Activated CD8-positive, alpha-beta memory T cell treated with anti-CD3 and anti-CD28 coated beads, Interleukin-2, amount 10 ng/mL, durations not matched to agents 7 days and 5 days (primary cell): ENCODE results near the gene HTR3D. TPM values are rescaled to one million over a fixed set of nuclear protein-coding genes. Genes with fewer than 3 reads are reported as not detected.

Source experiments
- ATAC-seq: fragments of 150-1000 bp; cut with Tn5 transposase; one replicate; pipeline ENCODE4 v1.10.0; 2021; ENCODE audit warnings: moderate library complexity
- CTCF ChIA-PET: fragments of 350-600 bp; sonication (Branson Sonifier 250); formaldehyde crosslinking; loops from one replicate; lab custom pipeline; 2021; ENCODE audit warnings: antibody characterized with exemption; lab: Charles Lee
- DNase-seq: peaks from one replicate; pipeline ENCODE4 v3.0.0-alpha.2; 2020
- H3K27ac Mint-ChIP-seq: one replicate; pipeline ENCODE4 v1.8.0; 2021; ENCODE audit warnings: mild to moderate bottlenecking, mixed read lengths
- H3K27me3 Mint-ChIP-seq: one replicate; pipeline ENCODE4 v1.8.0; 2021; ENCODE audit warnings: mixed read lengths
- H3K36me3 Mint-ChIP-seq: one replicate; pipeline ENCODE4 v1.8.0; 2021; ENCODE audit warnings: mild to moderate bottlenecking, mixed read lengths
- H3K4me1 Mint-ChIP-seq: one replicate; pipeline ENCODE4 v1.8.0; 2021; ENCODE audit warnings: mixed read lengths
- H3K4me3 Mint-ChIP-seq: one replicate; pipeline ENCODE4 v1.8.0; 2021; ENCODE audit warnings: mild to moderate bottlenecking, moderate library complexity, mixed read lengths
- H3K9me3 Mint-ChIP-seq: one replicate; pipeline ENCODE4 v1.8.0; 2022; ENCODE audit warnings: low read depth, mixed read lengths
- total RNA-seq, 2 experiments: library from RNA; stranded (reverse); gene quantifications; one replicate each; pipeline ENCODE4 v1.2.3, GENCODE V29; 2021

Gene HTR3D
- total RNA-seq: not detected

- no peak within 1 kb of the TSS for H3K4me3 Mint-ChIP-seq
- peaks cover 18% of the 10 kb centered on the region for H3K27me3 Mint-ChIP-seq
- ATAC-seq (no peak), DNase-seq (no peak)
- H3K36me3 Mint-ChIP-seq: no peaks in the 10 kb centered on the region
- no peak within 1 kb of the TSS for H3K27ac Mint-ChIP-seq
- no peaks in the 10 kb centered on the region for H3K4me1 Mint-ChIP-seq
- CTCF ChIA-PET: interaction anchor here (1.2 kb wide), 1 partner anchor 53 kb away, joined by 3 read pairs; no protein-coding TSS in a partner anchor
- H3K9me3 Mint-ChIP-seq: no peaks in the 10 kb centered on the region
Measured at GRCh38 chr3:184031187-184031792, at the start of gene HTR3D. Gene HTR3D, plus strand, starts transcription at chr3:184031742. Its CDS starts 0 bp downstream, at chr3:184031742.

- CTCF ChIA-PET: interaction anchor here (1.1 to 1.5 kb wide), 3 partner anchors 8 to 174 kb away, joined by 3 to 4 read pairs (median 3); partner anchors contain the start of gene DVL3
- H3K4me1 Mint-ChIP-seq: peaks cover 2% of the 10 kb centered on the region
- H3K27me3 Mint-ChIP-seq: no peaks in the 10 kb centered on the region
- H3K36me3 Mint-ChIP-seq: peaks cover 1% of the 10 kb centered on the region
- no peak overlapping the region for H3K4me3 Mint-ChIP-seq
- DNase-seq (no peak), ATAC-seq (no peak)
- no peaks in the 10 kb centered on the region for H3K9me3 Mint-ChIP-seq
- no peak overlapping the region for H3K27ac Mint-ChIP-seq
Measured at GRCh38 chr3:183981990-183982644, 49.4 kb upstream of the HTR3D start.

- no peak overlapping the region for H3K27ac Mint-ChIP-seq
- H3K4me3 Mint-ChIP-seq: no peak overlapping the region
- CTCF ChIA-PET: no interaction called here
- peaks cover 2% of the 10 kb centered on the region for H3K36me3 Mint-ChIP-seq
- DNase-seq: no peak
- no peaks in the 10 kb centered on the region for H3K27me3 Mint-ChIP-seq
- H3K4me1 Mint-ChIP-seq: peaks cover 2% of the 10 kb centered on the region
- ATAC-seq: no peak
- H3K9me3 Mint-ChIP-seq: no peaks in the 10 kb centered on the region
Measured at GRCh38 chr3:183984127-183984740, 47.3 kb upstream of the HTR3D start.

GRCh38 chr3:183984749-183985729 is 46.5 kb upstream of the HTR3D start:
- Mint-ChIP-seq H3K36me3 (peaks cover 3% of the 10 kb centered on the region), H3K9me3 (no peaks in the 10 kb centered on the region)

GRCh38 chr3:183987000-183987600 is 44.4 kb upstream of the HTR3D start:
- ATAC-seq (no peak), DNase-seq (no peak)
- Mint-ChIP-seq H3K36me3 (peaks cover 3% of the 10 kb centered on the region), H3K4me1 (peaks cover 2% of the 10 kb centered on the region), H3K9me3 (no peaks in the 10 kb centered on the region), H3K27ac (no peak overlapping the region), H3K4me3 (no peak overlapping the region), H3K27me3 (no peaks in the 10 kb centered on the region)
- CTCF ChIA-PET: no interaction called here

More at GRCh38 chr3:183984749-183985729, 46.5 kb upstream of the HTR3D start:
- Mint-ChIP-seq H3K4me1 (peaks cover 2% of the 10 kb centered on the region), H3K27ac (no peak overlapping the region), H3K27me3 (no peaks in the 10 kb centered on the region), H3K4me3 (no peak overlapping the region)
- ATAC-seq (no peak), DNase-seq (no peak)
- CTCF ChIA-PET: interaction anchor here (1.6 kb wide), 1 partner anchor 242 kb away, joined by 3 read pairs; no protein-coding TSS in a partner anchor

- peaks cover 2% of the 10 kb centered on the region for H3K4me1 Mint-ChIP-seq
- no peak overlapping the region for H3K4me3 Mint-ChIP-seq
- H3K27ac Mint-ChIP-seq: no peak overlapping the region
- CTCF ChIA-PET: interaction anchor here (1.0 to 1.5 kb wide), 3 partner anchors 14 to 30 kb away, joined by 3 read pairs; partner anchors contain the start of gene ABCC5
- H3K27me3 Mint-ChIP-seq: no peaks in the 10 kb centered on the region
- ATAC-seq (no peak), DNase-seq (no peak)
- no peaks in the 10 kb centered on the region for H3K9me3 Mint-ChIP-seq
- peaks cover 3% of the 10 kb centered on the region for H3K36me3 Mint-ChIP-seq
Measured at GRCh38 chr3:183988216-183988790, 43.2 kb upstream of the HTR3D start.

- ATAC-seq: no peak
- H3K27ac Mint-ChIP-seq: no peak overlapping the region
- H3K27me3 Mint-ChIP-seq: no peaks in the 10 kb centered on the region
- CTCF ChIA-PET: interaction anchor here (0.6 to 1.6 kb wide), 2 partner anchors 19 to 26 kb away, joined by 3 to 4 read pairs; partner anchors contain the start of gene ABCC5
- no peak for DNase-seq
- H3K9me3 Mint-ChIP-seq: no peaks in the 10 kb centered on the region
- H3K4me1 Mint-ChIP-seq: peaks cover 2% of the 10 kb centered on the region
- peaks cover 3% of the 10 kb centered on the region for H3K36me3 Mint-ChIP-seq
- H3K4me3 Mint-ChIP-seq: no peak overlapping the region
Measured at GRCh38 chr3:183991403-183991802, 40.1 kb upstream of the HTR3D start.

GRCh38 chr3:184001761-184002160 is 29.8 kb upstream of the HTR3D start:
- no peak for ATAC-seq
- CTCF ChIA-PET: interaction anchor here (0.7 kb wide), 1 partner anchor 13 kb away, joined by 3 read pairs; no protein-coding TSS in a partner anchor
- DNase-seq: no peak
- no peaks in the 10 kb centered on the region for H3K27me3 Mint-ChIP-seq
- no peaks in the 10 kb centered on the region for H3K9me3 Mint-ChIP-seq
- no peak overlapping the region for H3K4me3 Mint-ChIP-seq
- H3K4me1 Mint-ChIP-seq: peaks cover 8% of the 10 kb centered on the region
- no peaks in the 10 kb centered on the region for H3K36me3 Mint-ChIP-seq
- H3K27ac Mint-ChIP-seq: no peak overlapping the region

- no peak overlapping the region for H3K4me3 Mint-ChIP-seq
Measured at GRCh38 chr3:184002469-184002868, 29.1 kb upstream of the HTR3D start.

GRCh38 chr3:184003187-184003967 is 28.2 kb upstream of the HTR3D start:
- H3K27ac Mint-ChIP-seq: no peak overlapping the region
- H3K36me3 Mint-ChIP-seq: no peaks in the 10 kb centered on the region
- CTCF ChIA-PET: no interaction called here
- no peaks in the 10 kb centered on the region for H3K27me3 Mint-ChIP-seq
- no peak for DNase-seq
- peaks cover 8% of the 10 kb centered on the region for H3K4me1 Mint-ChIP-seq
- H3K9me3 Mint-ChIP-seq: no peaks in the 10 kb centered on the region
- ATAC-seq: no peak
- no peak overlapping the region for H3K4me3 Mint-ChIP-seq

More at GRCh38 chr3:184002469-184002868, 29.1 kb upstream of the HTR3D start:
- H3K9me3 Mint-ChIP-seq: no peaks in the 10 kb centered on the region
- no peaks in the 10 kb centered on the region for H3K27me3 Mint-ChIP-seq
- ATAC-seq (no peak), DNase-seq (no peak)
- no peak overlapping the region for H3K27ac Mint-ChIP-seq
- H3K4me1 Mint-ChIP-seq: peaks cover 8% of the 10 kb centered on the region
- H3K36me3 Mint-ChIP-seq: no peaks in the 10 kb centered on the region
- CTCF ChIA-PET: interaction anchor here (0.7 kb wide), 1 partner anchor 14 kb away, joined by 3 read pairs; no protein-coding TSS in a partner anchor

GRCh38 chr3:184004476-184004875 is 27.1 kb upstream of the HTR3D start:
- CTCF ChIA-PET: no interaction called here
- Mint-ChIP-seq H3K9me3 (no peaks in the 10 kb centered on the region), H3K36me3 (no peaks in the 10 kb centered on the region), H3K4me1 (peaks cover 8% of the 10 kb centered on the region), H3K4me3 (no peak overlapping the region), H3K27me3 (no peaks in the 10 kb centered on the region), H3K27ac (no peak overlapping the region)
- ATAC-seq (no peak), DNase-seq (no peak)
